Mesodermal cell (in vitro differentiated cells): ENCODE measurements around the gene SLC1A1.

Experiments used
- H3K27ac ChIP-seq: 2 replicates; pipeline ENCODE4 v1.7.0; 2013; ENCODE audit warnings: mild to moderate bottlenecking, low read depth, low read length, moderate library complexity; ENCODE audit not compliant: severe bottlenecking
- H3K36me3 ChIP-seq: 2 replicates; pipeline ENCODE4 v1.7.1; 2013; ENCODE audit warnings: mild to moderate bottlenecking, low read length, moderate library complexity; ENCODE audit not compliant: control insufficient read depth, insufficient read depth
- H3K4me1 ChIP-seq: one replicate; pipeline ENCODE4 v1.7.1; 2013; ENCODE audit warnings: mild to moderate bottlenecking, low read length; ENCODE audit not compliant: insufficient read depth, control insufficient read depth, poor library complexity, severe bottlenecking
- H3K4me3 ChIP-seq: 2 replicates; pipeline ENCODE4 v1.7.0; 2013; ENCODE audit warnings: low read length, control low read depth, mild to moderate bottlenecking; ENCODE audit not compliant: insufficient read depth, poor library complexity, severe bottlenecking; ENCODE audit errors: extremely low read depth
- H3K9me3 ChIP-seq: 2 replicates; pipeline ENCODE4 v1.7.1; 2013; ENCODE audit warnings: mild to moderate bottlenecking, low read length, moderate library complexity; ENCODE audit not compliant: control insufficient read depth
- WGBS, 2 experiments: methylation state at CpG; one replicate each; pipeline ENCODE4 v1.1.5; 2013; ENCODE audit warnings: missing lambda C conversion rate in 2 of 2; ENCODE audit not compliant: insufficient coverage in 2 of 2; 5-methylcytosine and 5-hydroxymethylcytosine counted together

SLC1A1 gene

DNA sequence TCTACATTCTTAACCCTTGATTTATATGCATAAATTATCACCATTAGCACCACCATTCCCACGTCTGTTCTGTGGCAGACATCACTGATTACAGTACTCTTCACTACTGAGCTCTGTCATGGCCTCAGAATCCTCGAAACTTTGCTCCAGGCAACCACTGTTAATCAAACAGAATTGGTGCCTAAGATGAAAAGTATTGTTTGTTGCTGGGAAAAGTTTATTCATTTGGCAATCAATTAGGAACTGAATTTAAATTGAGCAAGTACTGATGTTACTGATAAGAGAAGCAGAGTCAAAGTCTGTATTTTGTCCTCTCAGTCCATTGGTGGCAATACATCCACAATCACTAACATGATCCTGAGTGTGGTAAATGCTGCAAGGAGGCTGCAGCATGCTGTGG is 12.8 kb downstream of the SLC1A1 start:
- Histone ChIP-seq H3K4me3 (no peak overlapping the region), H3K36me3 (no peaks in the 10 kb centered on the region), H3K4me1 (peaks cover 8% of the 10 kb centered on the region), H3K27ac (no peak overlapping the region), H3K9me3 (no peaks in the 10 kb centered on the region)
- WGBS, 2 experiments: 50% methylated on average over 1 of the region's 2 CpGs; no CpG with 5 or more reads in 1 of the 2 experiments

DNA sequence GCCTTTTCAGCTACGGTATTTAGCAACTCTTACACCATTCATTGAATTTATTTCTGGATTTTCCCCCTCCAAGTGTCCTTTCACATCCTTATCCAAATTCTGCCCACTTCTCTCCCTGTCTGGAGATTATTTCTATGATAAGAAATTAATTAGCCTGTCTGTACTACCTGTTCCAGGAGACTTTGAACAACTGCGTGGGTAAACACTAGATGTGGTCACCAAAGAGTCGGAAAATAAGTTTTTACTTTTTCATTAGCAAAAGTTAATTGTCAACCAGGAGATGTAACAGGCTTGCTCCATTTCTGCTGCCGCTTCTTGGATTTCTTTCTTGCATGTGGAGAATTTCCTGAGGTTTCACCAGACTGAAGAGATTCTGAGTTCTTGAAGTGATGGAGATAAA is 14.0 kb downstream of the SLC1A1 start:
- Histone ChIP-seq H3K27ac (no peak overlapping the region), H3K4me3 (no peak overlapping the region), H3K4me1 (peaks cover 16% of the 10 kb centered on the region), H3K9me3 (no peaks in the 10 kb centered on the region), H3K36me3 (no peaks in the 10 kb centered on the region)
- WGBS, 2 experiments: 88 to 93% methylated on average over 2 to 3 of the region's 4 CpGs

DNA sequence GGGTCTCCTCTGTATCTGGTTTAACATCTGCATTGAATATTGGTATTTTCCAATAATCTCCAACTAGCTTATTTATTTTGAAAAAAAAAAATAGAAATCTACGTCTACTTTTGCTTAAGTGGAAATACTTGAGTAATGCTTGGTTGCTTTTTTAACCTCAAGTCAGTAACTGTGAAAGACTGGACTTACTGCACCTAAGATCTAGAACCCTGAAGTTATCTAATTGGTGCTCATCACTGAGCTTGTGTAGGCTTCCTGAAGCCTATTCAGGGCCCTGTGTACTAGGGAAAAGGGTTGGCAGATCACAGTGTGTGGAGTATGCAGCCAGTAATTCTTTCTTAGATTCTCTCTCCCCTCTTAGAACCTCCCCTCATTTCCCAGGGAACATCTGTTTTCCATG is 16.2 kb downstream of the SLC1A1 start:
- H3K27ac ChIP-seq: no peak overlapping the region
- H3K4me3 ChIP-seq: no peak overlapping the region
- H3K4me1 ChIP-seq: peaks cover 8% of the 10 kb centered on the region
- 100% methylated on average over 1 of the region's 1 CpG; no CpG with 5 or more reads in 1 of the 2 experiments for WGBS, 2 experiments
- H3K9me3 ChIP-seq: no peaks in the 10 kb centered on the region
- H3K36me3 ChIP-seq: no peaks in the 10 kb centered on the region

DNA sequence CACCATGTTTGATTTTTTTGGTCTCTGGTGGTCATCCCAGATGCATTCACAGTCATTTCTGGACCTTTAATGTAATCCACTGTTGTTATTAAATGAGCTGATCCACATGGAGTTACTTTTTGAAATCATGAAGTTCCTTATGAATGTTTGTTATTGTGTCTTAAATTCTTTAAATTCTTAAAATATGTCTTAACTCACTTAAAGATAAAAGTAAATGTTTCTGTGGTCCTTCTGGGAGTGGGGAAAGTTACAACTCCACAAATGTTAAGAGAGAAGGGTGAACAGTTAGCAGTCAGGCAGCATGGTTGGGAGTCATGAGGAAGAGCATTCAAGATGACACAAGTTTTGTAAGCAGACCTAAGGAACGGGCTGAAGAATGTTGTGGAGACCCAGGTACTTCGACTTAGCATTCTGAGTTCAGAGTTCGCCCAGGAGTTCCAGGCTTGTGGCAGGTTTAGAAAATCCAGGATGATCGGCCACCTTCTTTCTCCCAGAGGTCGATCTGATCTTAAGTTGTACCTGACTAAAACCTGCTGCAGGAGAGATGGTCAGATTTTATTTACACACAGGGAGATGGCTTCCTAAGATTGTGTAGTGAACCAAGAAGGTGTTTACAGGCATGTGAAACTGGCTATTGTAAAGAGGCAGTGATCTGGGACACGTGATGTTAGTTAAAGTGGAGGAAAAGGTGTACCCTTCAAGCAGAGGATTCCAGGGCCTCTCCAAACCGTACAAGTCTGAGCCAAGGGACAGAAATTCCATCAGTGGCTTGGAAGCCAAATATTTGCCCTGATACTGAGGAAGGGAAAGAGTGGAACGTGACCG is 17.2 kb downstream of the SLC1A1 start:
- H3K36me3 ChIP-seq: no peaks in the 10 kb centered on the region
- WGBS, 2 experiments: 81 to 85% methylated on average over 7 to 8 of the region's 9 CpGs
- no peak overlapping the region for H3K4me3 ChIP-seq
- H3K4me1 ChIP-seq: peaks cover 8% of the 10 kb centered on the region
- no peak overlapping the region for H3K27ac ChIP-seq
- no peaks in the 10 kb centered on the region for H3K9me3 ChIP-seq

DNA sequence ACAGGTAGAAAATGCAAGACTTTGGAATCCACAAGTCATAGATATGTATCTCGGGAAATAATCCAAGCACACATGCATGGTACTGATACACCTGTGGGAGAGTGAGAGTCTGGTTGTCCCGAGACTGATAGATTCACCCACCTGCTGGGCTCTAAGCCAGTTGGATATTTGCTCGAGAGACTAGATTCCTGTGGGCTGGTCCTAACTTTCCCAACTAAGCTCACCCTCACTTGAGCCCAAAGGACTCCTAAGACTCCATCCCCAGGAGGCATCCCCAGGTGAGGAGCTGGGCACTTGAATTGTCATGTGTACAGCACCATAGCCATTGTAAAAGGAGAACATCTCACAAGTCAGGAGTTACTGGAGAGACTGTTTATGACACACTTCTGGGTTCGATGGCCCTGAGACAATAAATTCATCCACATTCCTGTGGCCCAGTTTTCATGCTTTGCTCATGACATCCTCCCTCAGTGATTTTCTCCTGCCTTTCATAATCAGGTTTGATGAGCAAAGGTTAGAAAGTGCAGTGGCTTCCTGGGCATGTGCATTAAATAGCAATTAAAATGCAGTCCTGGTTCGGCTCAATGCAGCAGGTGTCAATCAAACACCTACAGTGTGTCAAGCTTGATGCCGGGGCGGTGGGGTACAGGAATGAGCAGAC is 18.1 kb downstream of the SLC1A1 start:
- no peaks in the 10 kb centered on the region for H3K9me3 ChIP-seq
- no peak overlapping the region for H3K27ac ChIP-seq
- H3K4me1 ChIP-seq: peaks cover 8% of the 10 kb centered on the region
- WGBS, 2 experiments: 89 to 95% methylated on average over 6 to 7 of the region's 7 CpGs
- H3K4me3 ChIP-seq: no peak overlapping the region
- no peaks in the 10 kb centered on the region for H3K36me3 ChIP-seq

DNA sequence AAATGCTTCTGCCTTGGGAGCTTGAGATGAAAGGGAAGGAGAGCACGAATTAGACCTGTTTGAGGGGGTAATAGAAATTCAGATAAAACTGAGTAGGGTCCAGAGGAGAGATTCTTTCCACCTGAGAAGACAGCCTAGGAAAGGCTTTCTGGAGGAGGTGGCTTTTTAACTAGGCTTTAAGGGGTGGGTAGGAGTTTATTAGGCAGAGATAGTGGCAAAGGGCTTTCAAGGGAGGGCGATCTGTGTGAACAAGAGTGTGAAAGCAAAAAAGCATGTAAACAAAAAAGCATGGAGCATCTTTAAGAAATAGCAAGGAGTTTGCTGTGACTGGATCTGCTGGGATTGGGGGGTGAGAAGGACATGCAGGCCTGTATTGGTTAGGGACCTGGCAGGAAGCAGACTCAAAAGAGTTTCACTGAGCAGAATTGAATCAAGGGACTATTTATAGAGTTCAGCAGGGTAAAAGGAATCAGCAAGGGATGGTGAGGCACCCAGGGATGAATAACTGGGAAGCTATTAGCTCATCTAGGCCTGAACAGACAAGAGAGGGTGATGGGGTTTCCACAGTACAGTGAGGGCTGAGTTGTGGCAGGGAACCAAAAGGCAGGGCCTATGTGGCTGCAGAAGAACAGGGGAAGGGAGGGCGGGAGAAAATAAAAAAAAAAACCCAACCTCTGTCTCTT is 18.8 kb downstream of the SLC1A1 start:
- H3K4me1 ChIP-seq: peaks cover 8% of the 10 kb centered on the region
- no peak overlapping the region for H3K4me3 ChIP-seq
- no peak overlapping the region for H3K27ac ChIP-seq
- no peaks in the 10 kb centered on the region for H3K36me3 ChIP-seq
- WGBS, 2 experiments: 88 to 90% methylated on average over 1 to 2 of the region's 3 CpGs
- no peaks in the 10 kb centered on the region for H3K9me3 ChIP-seq

DNA sequence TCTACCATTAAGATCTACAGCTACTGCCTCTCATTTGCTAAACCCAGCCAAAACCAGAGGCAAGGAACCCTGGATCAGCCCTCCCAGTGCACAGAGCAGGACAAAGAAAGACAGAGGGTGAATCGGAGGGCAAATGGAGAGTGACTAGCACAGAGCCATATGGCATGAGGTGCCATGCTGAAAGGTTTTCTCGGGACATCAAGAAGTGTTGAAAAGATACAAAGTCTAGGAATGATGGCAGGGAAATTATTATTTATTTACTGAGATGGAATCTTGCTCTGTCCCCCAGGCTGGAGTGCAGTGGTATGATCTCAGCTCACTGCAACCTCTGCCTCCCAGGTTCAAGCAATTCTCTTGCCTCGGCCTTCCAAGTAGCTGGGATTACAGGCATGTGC is 19.3 kb downstream of the SLC1A1 start:
- Histone ChIP-seq H3K4me3 (no peak overlapping the region), H3K27ac (no peak overlapping the region), H3K4me1 (peaks cover 8% of the 10 kb centered on the region), H3K9me3 (no peaks in the 10 kb centered on the region), H3K36me3 (no peaks in the 10 kb centered on the region)
- 91 to 100% methylated on average over 1 to 3 of the region's 3 CpGs for WGBS, 2 experiments

DNA sequence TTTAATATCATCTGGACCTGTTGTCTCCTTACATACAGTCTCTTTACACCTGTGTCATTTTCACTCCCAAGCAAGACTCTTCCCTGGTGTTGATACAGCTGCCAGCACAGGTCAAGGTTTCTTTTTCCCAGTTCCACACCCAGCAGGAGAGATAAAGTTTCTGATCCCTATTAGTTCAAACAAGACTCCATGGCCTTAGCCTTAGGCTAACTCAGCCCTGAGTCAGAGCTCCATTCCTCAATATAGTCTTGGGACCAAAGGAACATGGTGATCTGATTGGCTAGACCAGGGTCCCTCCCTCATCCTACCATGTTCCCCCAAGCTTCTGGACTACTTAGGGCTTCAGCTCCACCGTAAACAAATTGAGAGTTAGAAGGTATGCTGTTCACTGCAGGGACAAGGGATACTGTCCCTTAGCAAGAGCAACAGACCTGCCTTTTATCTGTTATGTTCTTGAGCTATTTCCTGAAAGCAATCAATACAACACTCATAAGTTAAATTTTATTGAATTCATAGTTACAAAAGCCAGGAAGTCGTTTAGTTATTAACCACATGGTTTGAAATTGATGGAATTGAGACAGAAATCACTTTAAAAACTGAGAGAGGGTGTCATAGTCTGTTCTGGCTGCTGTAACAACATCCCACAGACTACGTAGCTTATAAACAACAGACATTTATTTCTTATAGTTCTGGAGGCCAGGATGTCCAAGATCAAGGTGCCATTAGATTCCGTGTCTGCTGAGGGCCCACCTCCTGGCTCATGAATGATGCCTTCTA is 20.5 kb downstream of the SLC1A1 start:
- WGBS, 2 experiments: 89 to 100% methylated on average over 2 of the region's 4 CpGs
- H3K36me3 ChIP-seq: no peaks in the 10 kb centered on the region
- peaks cover 8% of the 10 kb centered on the region for H3K4me1 ChIP-seq
- H3K9me3 ChIP-seq: no peaks in the 10 kb centered on the region
- H3K27ac ChIP-seq: no peak overlapping the region
- H3K4me3 ChIP-seq: no peak overlapping the region

DNA sequence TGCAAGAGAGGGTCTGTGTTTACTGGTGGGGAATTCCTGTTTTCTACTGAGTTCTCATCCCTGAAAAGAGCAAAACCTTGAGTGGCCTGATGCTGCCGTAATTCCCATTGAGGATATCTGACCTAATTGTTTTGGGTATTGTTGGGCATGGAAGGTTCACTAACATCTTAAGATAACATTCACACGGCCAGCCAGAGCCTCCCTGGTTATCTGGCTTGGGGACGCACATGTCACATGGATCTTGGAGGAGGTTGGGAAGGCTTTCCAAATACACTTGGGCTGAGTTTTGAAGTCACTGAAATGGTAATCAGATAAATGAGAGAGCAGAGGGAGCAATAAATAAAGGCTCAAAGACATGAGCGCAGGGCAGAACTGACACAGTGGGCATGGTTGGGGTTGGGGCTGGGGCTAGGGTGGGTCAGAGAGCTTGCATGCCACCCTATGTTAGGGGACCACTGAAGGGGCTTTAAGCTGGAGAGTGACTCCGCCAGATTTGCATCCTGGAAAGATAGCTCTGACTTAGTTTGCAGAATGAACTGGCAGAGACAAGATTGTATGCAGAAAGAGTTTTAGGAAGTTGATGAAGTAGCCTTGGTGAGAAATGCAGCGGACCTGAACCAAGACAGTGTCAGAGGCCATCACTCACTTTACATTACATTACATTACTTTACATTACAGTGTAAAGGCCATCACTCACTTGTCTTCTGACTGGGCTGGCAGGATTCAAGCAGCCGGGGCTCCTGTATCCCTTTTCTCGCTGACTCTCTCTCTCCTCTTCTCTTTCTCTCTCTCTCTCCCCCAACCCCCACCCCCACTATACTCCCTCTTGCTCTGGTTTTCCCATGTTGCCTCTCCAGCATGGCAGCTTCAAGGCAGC is 24.2 kb downstream of the SLC1A1 start:
- no peak overlapping the region for H3K4me3 ChIP-seq
- H3K9me3 ChIP-seq: no peaks in the 10 kb centered on the region
- no peaks in the 10 kb centered on the region for H3K4me1 ChIP-seq
- no peak overlapping the region for H3K27ac ChIP-seq
- H3K36me3 ChIP-seq: no peaks in the 10 kb centered on the region
- 70 to 77% methylated on average over 5 to 6 of the region's 8 CpGs for WGBS, 2 experiments
